NCI-H226 (cell line): Measurements from ENCODE around the gene ABCF1.

Experiments used
- DNase-seq: peaks from one replicate; pipeline ENCODE4 v3.0.0-alpha.2; 2015

The ABCF1 gene

GRCh38 chr6:30626484-30627366 is 55.5 kb downstream of the ABCF1 start, which contains the start of gene ATAT1:
ATAT1 (plus strand) TSS chr6:30626874.
- DNase-seq = peak; percentile 77

DNA sequence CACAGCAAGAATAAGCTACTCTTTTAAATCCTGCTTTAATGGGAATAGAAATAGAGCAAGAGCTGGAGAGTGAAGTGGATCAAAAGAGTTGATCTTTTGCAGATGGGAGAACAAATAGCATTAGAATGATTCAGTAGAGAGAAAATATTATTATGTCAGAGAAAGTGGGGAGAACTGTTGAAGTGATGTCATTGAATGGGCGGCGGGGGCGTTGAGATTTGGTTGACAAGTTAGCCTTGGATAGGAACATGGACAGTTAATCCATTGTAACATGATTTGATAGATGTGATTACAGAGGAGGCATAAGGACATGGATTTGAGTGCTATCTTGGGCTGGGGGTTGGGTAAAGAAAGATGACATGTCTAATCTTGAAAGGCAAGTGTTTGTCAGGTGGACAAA is 64.6 kb downstream of the ABCF1 start:
- DNase-seq = no peak

GRCh38 chr6:30640481-30640880 is 69.2 kb downstream of the ABCF1 start:
- DNase-seq = no peak

GRCh38 chr6:30641048-30641447 is 69.8 kb downstream of the ABCF1 start:
- DNase-seq = no peak
